ENCODE measurements around the gene MARCO. TPM values are rescaled to one million over a fixed set of nuclear protein-coding genes. Genes with fewer than 3 reads are reported as not detected.

MARCO gene
- polyA plus RNA-seq, 1 donor from 2014 or later = not detected

DNA sequence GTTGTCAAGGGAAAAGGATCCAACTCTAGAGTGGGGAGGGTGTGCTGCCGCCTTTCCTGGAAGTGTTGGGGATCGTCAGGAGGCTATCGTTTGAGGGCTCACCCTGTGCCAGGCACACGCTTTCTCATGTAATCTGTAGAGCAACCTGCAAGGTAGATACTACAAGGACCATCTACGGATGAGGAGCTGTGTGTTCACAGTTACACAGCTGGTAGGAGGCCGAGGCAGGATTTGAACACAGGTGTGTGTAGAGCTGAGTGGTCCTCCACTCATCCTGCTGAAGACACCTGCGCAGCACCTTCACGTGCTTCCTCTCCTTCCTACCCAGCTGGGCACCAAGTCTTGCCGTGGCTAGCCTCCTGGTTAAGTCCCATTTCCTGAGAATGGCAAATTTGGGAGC is 68.3 kb downstream of the MARCO start:
- Histone ChIP-seq H3K9ac (ENCODE audit: low read length) (no peak overlapping the region), H3K27ac (ENCODE audit: low read length) (no peak overlapping the region), H3K4me3 (ENCODE audit: low read length) (no peak overlapping the region), H3K9me2 (ENCODE audit: insufficient read depth, low read length) (no peaks in the 10 kb centered on the region), H3K4me2 (ENCODE audit: low read length) (no peak overlapping the region), H3K79me2 (replicated peaks; ENCODE audit: insufficient read depth, low read length) (no peaks in the 10 kb centered on the region), H4K20me1 (ENCODE audit: insufficient read depth) (no peaks in the 10 kb centered on the region), H3K36me3 (ENCODE audit: insufficient read depth, low read length) (no peaks in the 10 kb centered on the region), H3K9me3 (ENCODE audit: low read length) (no peaks in the 10 kb centered on the region), H3F3A (ENCODE audit: insufficient read depth, low read length, poor library complexity, severe bottlenecking) (no peaks in the 10 kb centered on the region), H2AFZ (ENCODE audit: low read depth, low read length) (no peak overlapping the region), H3K27me3 (ENCODE audit: insufficient read depth, low read depth, low read length) (peaks cover 22% of the 10 kb centered on the region)
- no peak for TF ChIP-seq SMC3 (conservative IDR thresholded peaks at IDR 0.05; ENCODE audit: poor library complexity)
- TF ChIP-seq EP300 (conservative IDR thresholded peaks at IDR 0.05; ENCODE audit: poor library complexity, severe bottlenecking) = no peak
- TF ChIP-seq REST (IDR thresholded peaks at IDR 0.05; ENCODE audit: borderline replicate concordance) = no peak
- no peak for TF ChIP-seq MXI1 (conservative IDR thresholded peaks at IDR 0.05; ENCODE audit: poor library complexity, severe bottlenecking)
- no peak for TF ChIP-seq TAF1 (IDR thresholded peaks at IDR 0.05; ENCODE audit: low read depth)
- TF ChIP-seq, protein P1, sequence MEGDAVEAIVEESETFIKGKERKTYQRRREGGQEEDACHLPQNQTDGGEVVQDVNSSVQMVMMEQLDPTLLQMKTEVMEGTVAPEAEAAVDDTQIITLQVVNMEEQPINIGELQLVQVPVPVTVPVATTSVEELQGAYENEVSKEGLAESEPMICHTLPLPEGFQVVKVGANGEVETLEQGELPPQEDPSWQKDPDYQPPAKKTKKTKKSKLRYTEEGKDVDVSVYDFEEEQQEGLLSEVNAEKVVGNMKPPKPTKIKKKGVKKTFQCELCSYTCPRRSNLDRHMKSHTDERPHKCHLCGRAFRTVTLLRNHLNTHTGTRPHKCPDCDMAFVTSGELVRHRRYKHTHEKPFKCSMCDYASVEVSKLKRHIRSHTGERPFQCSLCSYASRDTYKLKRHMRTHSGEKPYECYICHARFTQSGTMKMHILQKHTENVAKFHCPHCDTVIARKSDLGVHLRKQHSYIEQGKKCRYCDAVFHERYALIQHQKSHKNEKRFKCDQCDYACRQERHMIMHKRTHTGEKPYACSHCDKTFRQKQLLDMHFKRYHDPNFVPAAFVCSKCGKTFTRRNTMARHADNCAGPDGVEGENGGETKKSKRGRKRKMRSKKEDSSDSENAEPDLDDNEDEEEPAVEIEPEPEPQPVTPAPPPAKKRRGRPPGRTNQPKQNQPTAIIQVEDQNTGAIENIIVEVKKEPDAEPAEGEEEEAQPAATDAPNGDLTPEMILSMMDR (IDR thresholded peaks at IDR 0.05; ENCODE audit: poor library complexity, severe bottlenecking) = no peak
- TF ChIP-seq POLR2AphosphoS5 (IDR thresholded peaks at IDR 0.05) = no peak
- no peak for TF ChIP-seq EZH2 (IDR thresholded peaks at IDR 0.05; ENCODE audit: borderline replicate concordance, insufficient read depth, low read length, poor library complexity, severe bottlenecking)
- no peak for TF ChIP-seq RAD21 (conservative IDR thresholded peaks at IDR 0.05)

GRCh38 chr2:119011162-119011909 is 69.3 kb downstream of the MARCO start:
- Histone ChIP-seq H3K36me3 (ENCODE audit: insufficient read depth, low read length) (no peaks in the 10 kb centered on the region), H2AFZ (ENCODE audit: low read depth, low read length) (no peak overlapping the region), H3F3A (ENCODE audit: insufficient read depth, low read length, poor library complexity, severe bottlenecking) (no peaks in the 10 kb centered on the region), H3K4me3 (ENCODE audit: low read length) (peak overlapping the region; percentile 50), H3K79me2 (replicated peaks; ENCODE audit: insufficient read depth, low read length) (no peaks in the 10 kb centered on the region), H3K4me2 (ENCODE audit: low read length) (no peak overlapping the region), H3K9me3 (ENCODE audit: low read length) (no peaks in the 10 kb centered on the region), H3K27me3 (ENCODE audit: insufficient read depth, low read depth, low read length) (peaks cover 22% of the 10 kb centered on the region), H3K9ac (ENCODE audit: low read length) (no peak overlapping the region), H3K27ac (ENCODE audit: low read length) (no peak overlapping the region), H3K9me2 (ENCODE audit: insufficient read depth, low read length) (no peaks in the 10 kb centered on the region), H4K20me1 (ENCODE audit: insufficient read depth) (no peaks in the 10 kb centered on the region)
- TF ChIP-seq RAD21 (conservative IDR thresholded peaks at IDR 0.05) = peak; percentile 77
- no peak for TF ChIP-seq REST (IDR thresholded peaks at IDR 0.05; ENCODE audit: borderline replicate concordance)
- no peak for TF ChIP-seq TAF1 (IDR thresholded peaks at IDR 0.05; ENCODE audit: low read depth)
- TF ChIP-seq SMC3 (conservative IDR thresholded peaks at IDR 0.05; ENCODE audit: poor library complexity) = peak; percentile 79
- TF ChIP-seq, protein P1 (IDR thresholded peaks at IDR 0.05; ENCODE audit: poor library complexity, severe bottlenecking) = peak; percentile 72
- TF ChIP-seq MXI1 (conservative IDR thresholded peaks at IDR 0.05; ENCODE audit: poor library complexity, severe bottlenecking) = no peak
- no peak for TF ChIP-seq EZH2 (IDR thresholded peaks at IDR 0.05; ENCODE audit: borderline replicate concordance, insufficient read depth, low read length, poor library complexity, severe bottlenecking)
- no peak for TF ChIP-seq POLR2AphosphoS5 (IDR thresholded peaks at IDR 0.05)
- no peak for TF ChIP-seq EP300 (conservative IDR thresholded peaks at IDR 0.05; ENCODE audit: poor library complexity, severe bottlenecking)

Data from neural cell (in vitro differentiated cells).